Testis (tissue), 2 donors: Measurements from ENCODE around the gene HPS3.

Experiments used
- CTCF ChIP-seq, 3 experiments: fragments of 450-650 bp in 2 of 3; fragments of 200-600 bp in 1 of 3; sonication (generic) in 1 of 3; IDR thresholded peaks; one replicate each; pipeline ENCODE4 v1.5.1; 2016 to 2019; ENCODE audit warnings: antibody characterized with exemption in 3 of 3, mild to moderate bottlenecking in 2 of 3, moderate library complexity in 1 of 3
- POLR2A ChIP-seq: fragments of 450-650 bp; IDR thresholded peaks from one replicate; pipeline ENCODE4 v1.6.1; 2017; ENCODE audit warnings: antibody characterized with exemption, mild to moderate bottlenecking, moderate library complexity

GRCh38 chr3:149129326-149130205 lies at the start of gene HPS3:
- TF ChIP-seq CTCF (IDR thresholded peaks at IDR 0.05) (peak in 1 of 3 experiments; percentile 32), POLR2A (peak; percentile 98)
